AG09309 (cell line): Measurements from ENCODE around the gene MAGI2.
A peak's percentile ranks its signal among the peaks of the same experiment; 100 is the strongest.

ENCODE experiments used
- DNase-seq: peaks from one replicate; pipeline ENCODE4 v3.0.0-alpha.2; 2010; ENCODE audit warnings: low read depth
- H3K4me3 ChIP-seq: 2 replicates; pipeline ENCODE4 v1.5.1; 2011; ENCODE audit warnings: mild to moderate bottlenecking, low read depth, low read length, moderate library complexity; ENCODE audit not compliant: control insufficient read depth
- TF ChIP-seq, protein P1 (sequence below): IDR thresholded peaks from 2 replicates; pipeline ENCODE4 v1.5.1; 2011; ENCODE audit warnings: mild to moderate bottlenecking, low read depth, low read length, inconsistent platforms; ENCODE audit not compliant: insufficient read depth, control insufficient read depth; ENCODE audit errors: missing control alignments

Gene MAGI2

DNA sequence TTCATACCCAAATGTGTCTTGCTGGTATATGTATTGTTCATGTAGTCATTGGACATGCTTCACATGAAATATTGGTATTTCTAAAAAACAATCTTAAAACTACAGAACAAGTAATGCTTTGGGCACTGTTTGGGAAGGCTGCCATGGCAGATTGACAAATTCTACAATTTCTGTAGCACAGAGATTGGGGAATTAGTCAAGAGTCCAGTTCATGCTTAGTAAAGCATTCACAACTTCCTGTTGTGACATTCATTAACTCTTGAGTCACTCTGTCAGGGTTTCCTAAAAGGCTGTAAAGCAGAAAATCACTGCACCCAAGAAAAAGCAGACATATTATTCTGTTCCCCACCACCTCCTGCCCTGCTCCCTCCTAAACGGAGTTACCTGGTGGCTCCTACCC lies 1256.0 kb downstream of the MAGI2 start:
- peak; percentile 74 for DNase-seq
- TF ChIP-seq, protein P1, sequence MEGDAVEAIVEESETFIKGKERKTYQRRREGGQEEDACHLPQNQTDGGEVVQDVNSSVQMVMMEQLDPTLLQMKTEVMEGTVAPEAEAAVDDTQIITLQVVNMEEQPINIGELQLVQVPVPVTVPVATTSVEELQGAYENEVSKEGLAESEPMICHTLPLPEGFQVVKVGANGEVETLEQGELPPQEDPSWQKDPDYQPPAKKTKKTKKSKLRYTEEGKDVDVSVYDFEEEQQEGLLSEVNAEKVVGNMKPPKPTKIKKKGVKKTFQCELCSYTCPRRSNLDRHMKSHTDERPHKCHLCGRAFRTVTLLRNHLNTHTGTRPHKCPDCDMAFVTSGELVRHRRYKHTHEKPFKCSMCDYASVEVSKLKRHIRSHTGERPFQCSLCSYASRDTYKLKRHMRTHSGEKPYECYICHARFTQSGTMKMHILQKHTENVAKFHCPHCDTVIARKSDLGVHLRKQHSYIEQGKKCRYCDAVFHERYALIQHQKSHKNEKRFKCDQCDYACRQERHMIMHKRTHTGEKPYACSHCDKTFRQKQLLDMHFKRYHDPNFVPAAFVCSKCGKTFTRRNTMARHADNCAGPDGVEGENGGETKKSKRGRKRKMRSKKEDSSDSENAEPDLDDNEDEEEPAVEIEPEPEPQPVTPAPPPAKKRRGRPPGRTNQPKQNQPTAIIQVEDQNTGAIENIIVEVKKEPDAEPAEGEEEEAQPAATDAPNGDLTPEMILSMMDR, result no peak
- no peak overlapping the region for H3K4me3 ChIP-seq

DNA sequence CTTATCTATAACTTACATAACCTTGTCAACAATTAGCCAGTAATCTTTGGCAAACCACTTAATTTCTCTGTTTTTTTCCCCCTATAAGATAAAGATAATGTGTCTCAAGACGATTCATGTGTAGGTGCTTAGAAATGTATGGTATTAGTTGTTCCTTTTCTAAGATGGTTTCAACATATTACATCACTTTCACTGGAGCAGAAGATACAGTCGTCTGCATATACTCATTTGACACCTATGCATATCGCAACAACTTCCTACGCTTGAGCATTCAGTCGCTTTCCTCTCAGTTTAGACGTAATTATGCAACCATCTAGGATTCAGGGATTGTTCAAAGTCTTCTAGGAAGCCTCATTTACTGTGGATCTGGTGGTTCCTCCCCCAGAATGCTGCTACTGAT lies 1258.2 kb downstream of the MAGI2 start:
- H3K4me3 ChIP-seq, result no peak overlapping the region
- TF ChIP-seq, protein P1, result no peak
- DNase-seq, result no peak

DNA sequence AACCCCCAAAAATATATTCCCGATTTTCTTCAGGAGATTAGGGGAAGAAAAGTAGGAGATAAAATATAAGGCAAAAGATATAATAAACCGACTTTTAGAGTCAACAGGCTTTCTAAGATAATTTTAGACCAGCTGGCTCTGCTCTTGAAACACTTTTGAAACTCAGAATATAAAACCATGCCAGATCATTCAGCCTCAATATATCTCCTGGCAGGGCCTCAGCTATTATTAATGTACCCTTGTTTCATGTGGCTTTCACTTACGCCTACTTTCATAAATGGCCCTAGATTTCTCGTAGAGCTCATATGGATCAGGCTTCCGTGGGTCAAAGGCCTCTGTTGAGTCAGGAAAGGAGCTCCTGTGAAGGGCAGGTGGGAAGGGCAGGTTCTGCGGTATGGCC lies 1258.9 kb downstream of the MAGI2 start:
- H3K4me3 ChIP-seq, result no peak overlapping the region
- TF ChIP-seq, protein P1, result no peak
- DNase-seq, result no peak

DNA sequence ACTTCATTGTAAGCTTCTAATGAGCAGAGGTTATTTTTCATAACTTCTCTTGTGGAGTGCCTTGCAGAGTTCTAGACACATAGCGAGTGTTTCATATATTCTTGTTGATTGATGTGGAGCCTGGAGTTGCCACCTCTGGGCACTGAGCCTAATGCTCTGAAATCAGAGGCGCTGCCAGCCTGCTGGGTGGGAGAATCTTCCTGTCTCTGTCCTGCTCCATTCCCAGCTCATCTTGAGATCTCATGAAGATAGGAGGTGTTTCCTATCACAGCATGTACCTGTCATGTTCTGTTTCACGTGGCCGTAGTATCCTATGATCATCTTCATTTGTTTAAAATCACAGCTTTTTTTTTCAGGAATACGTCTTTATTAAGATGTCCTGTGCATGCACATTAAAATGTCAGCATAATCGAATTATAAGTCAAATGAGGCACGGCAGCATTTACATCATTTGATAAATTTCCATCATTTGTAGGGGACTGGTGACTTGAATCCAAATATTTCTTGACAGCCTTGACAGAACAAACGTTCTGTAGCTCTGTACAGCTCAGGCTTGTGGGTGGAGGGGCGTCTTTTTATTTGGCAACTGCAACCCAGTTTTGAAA lies 1261.9 kb downstream of the MAGI2 start:
- DNase-seq, result no peak
- H3K4me3 ChIP-seq, result no peak overlapping the region
- TF ChIP-seq, protein P1, result no peak

DNA sequence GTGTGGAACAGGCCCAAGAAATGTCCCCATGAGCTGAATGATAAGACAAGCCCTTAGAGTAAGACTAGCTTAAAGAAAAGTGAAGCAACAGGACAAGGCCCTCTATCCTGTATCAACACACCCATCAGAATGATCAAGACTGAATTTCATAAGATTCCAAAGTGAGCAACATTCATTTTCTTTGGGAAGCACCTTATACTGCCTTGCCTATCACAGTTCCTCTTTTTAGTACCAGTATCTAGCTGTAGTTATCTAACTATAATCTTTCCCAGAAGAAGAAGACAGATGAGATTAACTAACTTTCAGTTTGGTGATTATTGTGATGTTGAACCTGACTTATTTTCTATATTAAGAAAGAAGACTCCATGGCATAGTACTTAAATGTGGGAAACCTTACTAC lies 1263.7 kb downstream of the MAGI2 start:
- TF ChIP-seq, protein P1, result no peak
- DNase-seq, result no peak
- no peak overlapping the region for H3K4me3 ChIP-seq

DNA sequence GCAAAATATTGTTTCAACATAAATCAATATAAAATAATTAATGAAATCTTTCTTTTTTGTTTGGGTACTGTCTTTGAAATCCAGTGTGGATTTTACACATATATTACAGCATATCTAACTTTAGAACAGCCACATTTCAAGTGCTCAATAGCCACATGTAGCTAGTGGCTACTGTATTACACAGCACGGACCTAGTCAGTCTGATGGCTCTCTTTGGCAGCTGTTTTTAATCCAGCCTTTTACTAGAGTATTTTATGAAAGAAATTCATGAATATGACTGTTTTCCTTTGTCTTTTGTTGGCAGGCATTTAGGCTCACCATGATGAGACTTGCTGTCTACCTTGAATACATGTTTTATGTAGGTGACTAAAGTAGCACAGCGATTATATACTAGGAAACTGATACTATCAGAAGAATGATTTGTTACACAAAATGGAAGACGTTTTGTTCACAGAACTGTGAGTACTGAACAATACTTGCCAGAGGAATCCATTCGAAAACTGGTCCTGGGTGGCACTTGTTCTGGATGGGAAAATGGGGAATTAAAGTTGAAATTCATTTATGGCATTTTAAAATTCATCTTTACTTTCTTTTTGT lies 1268.2 kb downstream of the MAGI2 start:
- no peak overlapping the region for H3K4me3 ChIP-seq
- TF ChIP-seq, protein P1, result no peak
- no peak for DNase-seq
